ENCODE results near the gene ZNF532. TPM values are rescaled to one million over a fixed set of nuclear protein-coding genes. Genes with fewer than 3 reads are reported as not detected.

ZNF532 gene
- polyA plus RNA-seq, 1 donor (not counting 4 experiments of a cell fraction or from before 2014, with no cell fraction given), result 31.5 TPM

DNA sequence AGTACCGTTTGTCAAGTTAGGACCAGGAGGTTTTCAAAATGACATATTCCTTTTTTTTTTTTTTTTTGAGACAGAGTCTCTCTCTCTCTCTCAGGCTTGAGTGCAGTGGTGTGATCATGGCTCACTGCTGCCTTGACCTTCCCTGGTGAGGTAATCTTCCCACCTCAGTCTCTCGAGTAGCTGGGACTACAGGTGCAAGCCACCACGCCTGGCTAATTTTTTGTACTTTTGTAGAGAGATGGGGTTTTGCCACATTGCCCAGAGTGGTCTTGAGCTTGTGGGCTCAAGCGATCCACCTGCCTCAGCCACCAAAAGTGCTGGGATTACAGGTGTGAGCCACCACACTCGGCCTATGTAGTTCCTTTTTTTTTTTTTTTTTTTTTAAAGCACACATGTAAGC lies 147.1 kb downstream of the ZNF532 start:
- H3K4me3 ChIP-seq (ENCODE audit: control insufficient read depth in 2 of 3, extremely low read depth in 1 of 3, insufficient read depth in 2 of 3, low read depth in 1 of 3, low read length in 3 of 3), result no peak overlapping the region
- dilution Hi-C loops (cut with MboI; ENCODE audit: extremely low pct_ligation_motif_present, low sequenced_read_pairs), result no loop called here
- H3K4me2 ChIP-seq (ENCODE audit: control insufficient read depth, extremely low read depth, insufficient read depth, low read depth, low read length), result no peak overlapping the region
- TF ChIP-seq, protein P1, sequence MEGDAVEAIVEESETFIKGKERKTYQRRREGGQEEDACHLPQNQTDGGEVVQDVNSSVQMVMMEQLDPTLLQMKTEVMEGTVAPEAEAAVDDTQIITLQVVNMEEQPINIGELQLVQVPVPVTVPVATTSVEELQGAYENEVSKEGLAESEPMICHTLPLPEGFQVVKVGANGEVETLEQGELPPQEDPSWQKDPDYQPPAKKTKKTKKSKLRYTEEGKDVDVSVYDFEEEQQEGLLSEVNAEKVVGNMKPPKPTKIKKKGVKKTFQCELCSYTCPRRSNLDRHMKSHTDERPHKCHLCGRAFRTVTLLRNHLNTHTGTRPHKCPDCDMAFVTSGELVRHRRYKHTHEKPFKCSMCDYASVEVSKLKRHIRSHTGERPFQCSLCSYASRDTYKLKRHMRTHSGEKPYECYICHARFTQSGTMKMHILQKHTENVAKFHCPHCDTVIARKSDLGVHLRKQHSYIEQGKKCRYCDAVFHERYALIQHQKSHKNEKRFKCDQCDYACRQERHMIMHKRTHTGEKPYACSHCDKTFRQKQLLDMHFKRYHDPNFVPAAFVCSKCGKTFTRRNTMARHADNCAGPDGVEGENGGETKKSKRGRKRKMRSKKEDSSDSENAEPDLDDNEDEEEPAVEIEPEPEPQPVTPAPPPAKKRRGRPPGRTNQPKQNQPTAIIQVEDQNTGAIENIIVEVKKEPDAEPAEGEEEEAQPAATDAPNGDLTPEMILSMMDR (optimal IDR thresholded peaks at IDR 0.05 in 1 of 3, IDR thresholded peaks at IDR 0.05 in 1 of 3, conservative IDR thresholded peaks at IDR 0.05 in 1 of 3; ENCODE audit: extremely low read depth in 1 of 3, insufficient read depth in 2 of 3, low read length in 3 of 3), result no peak
- TF ChIP-seq EZH2 (IDR thresholded peaks at IDR 0.05; ENCODE audit: low read length), result no peak
- H4K20me1 ChIP-seq (ENCODE audit: control insufficient read depth, extremely low read depth, insufficient read depth, low read length), result no peaks in the 10 kb centered on the region
- no peaks in the 10 kb centered on the region for H3K9me3 ChIP-seq (ENCODE audit: control insufficient read depth, low read depth, low read length)
- H3K79me2 ChIP-seq (ENCODE audit: control insufficient read depth, insufficient read depth, low read length), result no peaks in the 10 kb centered on the region
- no peak for DNase-seq (ENCODE audit: low read depth, low spot score)
- no peak overlapping the region for H3K27ac ChIP-seq (ENCODE audit: control insufficient read depth, insufficient read depth, low read length)
- H3K4me1 ChIP-seq (ENCODE audit: control insufficient read depth, extremely low read depth, insufficient read depth, low read length), result peaks cover 20% of the 10 kb centered on the region
- H3K36me3 ChIP-seq (ENCODE audit: control insufficient read depth in 2 of 2, extremely low read depth in 1 of 2, insufficient read depth in 2 of 2, low read length in 2 of 2), result no peaks in the 10 kb centered on the region
- H2AFZ ChIP-seq (ENCODE audit: control insufficient read depth, low read length), result no peak overlapping the region
- H3K9me1 ChIP-seq (ENCODE audit: control insufficient read depth, extremely low read depth, insufficient read depth, low read length), result no peaks in the 10 kb centered on the region
- no peak for FAIRE-seq
- H3K27me3 ChIP-seq (ENCODE audit: control insufficient read depth, extremely low read depth, insufficient read depth, low read length), result no peaks in the 10 kb centered on the region
- no peak overlapping the region for H3K9ac ChIP-seq (ENCODE audit: control insufficient read depth, extremely low read depth, insufficient read depth, low read length)

DNA sequence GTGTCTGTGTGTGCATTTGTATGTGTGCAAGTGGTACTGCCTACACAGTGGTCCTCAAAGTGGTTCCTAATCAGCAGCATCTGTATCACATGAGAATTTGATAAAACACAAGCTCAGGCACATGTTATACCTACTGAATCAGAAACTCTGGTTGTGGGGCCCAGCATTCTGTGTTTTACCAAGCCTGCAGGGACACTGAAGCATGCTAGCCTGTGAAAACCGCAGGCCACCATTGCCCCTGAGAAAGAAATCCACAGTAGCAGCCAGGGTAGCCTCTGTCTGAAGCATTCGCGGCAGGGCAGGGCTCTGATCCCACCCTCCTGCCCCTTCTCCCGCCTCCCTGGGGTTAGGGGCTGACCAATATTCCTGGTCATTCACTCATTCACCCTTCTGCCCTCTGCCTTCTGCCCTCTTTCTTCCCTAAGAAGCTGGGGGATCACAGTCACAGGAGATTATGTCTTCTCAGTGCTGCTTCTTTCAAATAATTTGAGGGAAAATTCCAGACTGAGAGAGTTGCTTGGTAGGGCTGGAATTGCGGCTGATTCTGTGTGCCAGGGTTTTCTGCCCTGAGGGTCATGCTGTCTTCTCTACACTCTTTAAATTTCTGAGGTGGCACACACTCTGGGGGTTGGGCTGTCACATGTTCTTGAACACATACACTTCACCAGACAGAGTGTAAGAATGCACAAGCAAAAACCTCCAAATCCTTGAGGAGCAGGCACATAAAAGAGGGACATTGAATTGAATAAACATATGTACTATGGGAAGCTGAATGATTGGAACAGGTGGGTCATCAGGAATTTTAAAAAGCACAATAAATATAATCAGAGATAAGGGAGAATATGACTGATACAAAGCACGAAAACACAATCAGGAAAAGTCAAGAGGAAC lies 148.4 kb downstream of the ZNF532 start:
- H3K4me1 ChIP-seq (ENCODE audit: control insufficient read depth, extremely low read depth, insufficient read depth, low read length), result peaks cover 20% of the 10 kb centered on the region
- H3K27ac ChIP-seq (ENCODE audit: control insufficient read depth, insufficient read depth, low read length), result no peak overlapping the region
- no peaks in the 10 kb centered on the region for H4K20me1 ChIP-seq (ENCODE audit: control insufficient read depth, extremely low read depth, insufficient read depth, low read length)
- no peaks in the 10 kb centered on the region for H3K36me3 ChIP-seq (ENCODE audit: control insufficient read depth in 2 of 2, extremely low read depth in 1 of 2, insufficient read depth in 2 of 2, low read length in 2 of 2)
- H3K9me1 ChIP-seq (ENCODE audit: control insufficient read depth, extremely low read depth, insufficient read depth, low read length), result no peaks in the 10 kb centered on the region
- FAIRE-seq, result no peak
- TF ChIP-seq, protein P1 (optimal IDR thresholded peaks at IDR 0.05 in 1 of 3, IDR thresholded peaks at IDR 0.05 in 1 of 3, conservative IDR thresholded peaks at IDR 0.05 in 1 of 3; ENCODE audit: extremely low read depth in 1 of 3, insufficient read depth in 2 of 3, low read length in 3 of 3), result no peak
- no peak for TF ChIP-seq EZH2 (IDR thresholded peaks at IDR 0.05; ENCODE audit: low read length)
- no peaks in the 10 kb centered on the region for H3K79me2 ChIP-seq (ENCODE audit: control insufficient read depth, insufficient read depth, low read length)
- H3K27me3 ChIP-seq (ENCODE audit: control insufficient read depth, extremely low read depth, insufficient read depth, low read length), result no peaks in the 10 kb centered on the region
- no peak for DNase-seq (ENCODE audit: low read depth, low spot score)
- H3K9ac ChIP-seq (ENCODE audit: control insufficient read depth, extremely low read depth, insufficient read depth, low read length), result no peak overlapping the region
- dilution Hi-C loops (cut with MboI; ENCODE audit: extremely low pct_ligation_motif_present, low sequenced_read_pairs), result no loop called here
- H2AFZ ChIP-seq (ENCODE audit: control insufficient read depth, low read length), result peak overlapping the region; percentile 16
- no peaks in the 10 kb centered on the region for H3K9me3 ChIP-seq (ENCODE audit: control insufficient read depth, low read depth, low read length)
- no peak overlapping the region for H3K4me2 ChIP-seq (ENCODE audit: control insufficient read depth, extremely low read depth, insufficient read depth, low read depth, low read length)
- H3K4me3 ChIP-seq (ENCODE audit: control insufficient read depth in 2 of 3, extremely low read depth in 1 of 3, insufficient read depth in 2 of 3, low read depth in 1 of 3, low read length in 3 of 3), result no peak overlapping the region

Data from keratinocyte (primary cell).